HEK293 (cell line): ENCODE results near the gene MAP3K6.
A peak's percentile ranks its signal among the peaks of the same experiment; 100 is the strongest.

Experiments
- HOXA7 ChIP-seq: sonication (generic); formaldehyde crosslinking; IDR thresholded peaks from 2 replicates; pipeline ENCODE4 v1.8.1; 2022; ENCODE audit warnings: missing genetic modification reagents, borderline replicate concordance
- KLF8 ChIP-seq: fragments of 450-650 bp; formaldehyde crosslinking; IDR thresholded peaks from 2 replicates; pipeline ENCODE4 v1.5.1; 2016; ENCODE audit warnings: missing biosample characterization, missing genetic modification characterization
- KLF9 ChIP-seq: fragments of 450-650 bp; formaldehyde crosslinking; IDR thresholded peaks from 2 replicates; pipeline ENCODE4 v1.5.1; 2016; ENCODE audit warnings: missing biosample characterization, missing genetic modification characterization, low read depth
- PATZ1 ChIP-seq: fragments of 450-650 bp; formaldehyde crosslinking; IDR thresholded peaks from 2 replicates; pipeline ENCODE4 v1.5.1; 2016; ENCODE audit warnings: missing biosample characterization, missing genetic modification characterization
- PRDM4 ChIP-seq: fragments of 450-650 bp; formaldehyde crosslinking; IDR thresholded peaks from 2 replicates; pipeline ENCODE4 v1.5.1; 2017; ENCODE audit warnings: missing biosample characterization, missing genetic modification characterization
- PRDM6 ChIP-seq: fragments of 450-650 bp; formaldehyde crosslinking; IDR thresholded peaks from 2 replicates; pipeline ENCODE4 v1.5.1; 2017; ENCODE audit warnings: missing biosample characterization, missing genetic modification characterization
- YY2 ChIP-seq: fragments of 450-650 bp; formaldehyde crosslinking; IDR thresholded peaks from 2 replicates; pipeline ENCODE4 v1.5.1; 2016; ENCODE audit warnings: missing biosample characterization, missing genetic modification characterization
- ZBTB20 ChIP-seq: fragments of 450-650 bp; formaldehyde crosslinking; IDR thresholded peaks from 2 replicates; pipeline ENCODE4 v1.5.1; 2016; ENCODE audit warnings: missing biosample characterization, missing genetic modification characterization
- ZBTB48 ChIP-seq: fragments of 450-650 bp; formaldehyde crosslinking; IDR thresholded peaks from 2 replicates; pipeline ENCODE4 v1.5.1; 2016; ENCODE audit warnings: missing biosample characterization, missing genetic modification characterization
- ZFP3 ChIP-seq: fragments of 450-650 bp; formaldehyde crosslinking; IDR thresholded peaks from 2 replicates; pipeline ENCODE4 v1.5.1; 2016; ENCODE audit warnings: low read depth, missing biosample characterization, missing genetic modification characterization
- ZFP37 ChIP-seq: fragments of 450-650 bp; formaldehyde crosslinking; IDR thresholded peaks from 2 replicates; pipeline ENCODE4 v1.5.1; 2016; ENCODE audit warnings: missing biosample characterization, missing genetic modification characterization
- ZIC2 ChIP-seq: fragments of 450-650 bp; formaldehyde crosslinking; IDR thresholded peaks from 2 replicates; pipeline ENCODE4 v1.5.1; 2016; ENCODE audit warnings: missing biosample characterization, missing genetic modification characterization
- ZNF169 ChIP-seq: fragments of 450-650 bp; formaldehyde crosslinking; IDR thresholded peaks from 2 replicates; pipeline ENCODE4 v1.5.1; 2016; ENCODE audit warnings: missing biosample characterization, missing genetic modification characterization
- ZNF214 ChIP-seq: fragments of 450-650 bp; formaldehyde crosslinking; IDR thresholded peaks from 2 replicates; pipeline ENCODE4 v1.5.1; 2017; ENCODE audit warnings: missing biosample characterization, mild to moderate bottlenecking, missing genetic modification characterization, borderline replicate concordance
- ZNF23 ChIP-seq: fragments of 450-650 bp; formaldehyde crosslinking; IDR thresholded peaks from 2 replicates; pipeline ENCODE4 v1.5.1; 2016; ENCODE audit warnings: missing biosample characterization, missing genetic modification characterization, borderline replicate concordance
- ZNF24 ChIP-seq: fragments of 450-650 bp; formaldehyde crosslinking; IDR thresholded peaks from 2 replicates; pipeline ENCODE4 v1.5.1; 2016; ENCODE audit warnings: missing biosample characterization, missing genetic modification characterization
- ZNF292 ChIP-seq: fragments of 450-650 bp; formaldehyde crosslinking; IDR thresholded peaks from 2 replicates; pipeline ENCODE4 v1.5.1; 2016; ENCODE audit warnings: low read depth, missing biosample characterization, missing genetic modification characterization, borderline replicate concordance
- ZNF366 ChIP-seq: fragments of 450-650 bp; formaldehyde crosslinking; conservative IDR thresholded peaks from 2 replicates; pipeline ENCODE4 v1.5.1; 2016; ENCODE audit warnings: missing biosample characterization, missing genetic modification characterization
- ZNF398 ChIP-seq: fragments of 450-650 bp; formaldehyde crosslinking; IDR thresholded peaks from 2 replicates; pipeline ENCODE4 v1.5.1; 2017; ENCODE audit warnings: missing biosample characterization, missing genetic modification characterization
- ZNF404 ChIP-seq: fragments of 450-650 bp; formaldehyde crosslinking; IDR thresholded peaks from 2 replicates; pipeline ENCODE4 v1.5.1; 2017; ENCODE audit warnings: missing biosample characterization, missing genetic modification characterization
- ZNF501 ChIP-seq: fragments of 450-650 bp; formaldehyde crosslinking; IDR thresholded peaks from 2 replicates; pipeline ENCODE4 v1.5.1; 2016; ENCODE audit warnings: missing biosample characterization, missing genetic modification characterization
- ZNF561 ChIP-seq: fragments of 450-650 bp; IDR thresholded peaks from 2 replicates; pipeline ENCODE4 v1.5.1; 2018; ENCODE audit warnings: missing biosample characterization, missing genetic modification characterization, borderline replicate concordance
- ZNF624 ChIP-seq: fragments of 450-650 bp; formaldehyde crosslinking; IDR thresholded peaks from 2 replicates; pipeline ENCODE4 v1.5.1; 2017; ENCODE audit warnings: missing biosample characterization, missing genetic modification characterization
- ZNF626 ChIP-seq: fragments of 450-650 bp; sonication (Bioruptor Pico); formaldehyde crosslinking; IDR thresholded peaks from 2 replicates; pipeline ENCODE4 v1.5.1; 2018; ENCODE audit warnings: missing biosample characterization, missing genetic modification characterization, inconsistent platforms
- ZNF658 ChIP-seq: fragments of 450-650 bp; formaldehyde crosslinking; IDR thresholded peaks from 2 replicates; pipeline ENCODE4; 2016; ENCODE audit warnings: missing biosample characterization, missing genetic modification characterization
- ZNF660 ChIP-seq: fragments of 450-650 bp; IDR thresholded peaks from 2 replicates; pipeline ENCODE4 v1.5.1; 2018; ENCODE audit warnings: missing biosample characterization, mild to moderate bottlenecking, missing genetic modification characterization
- ZNF76 ChIP-seq: fragments of 450-650 bp; formaldehyde crosslinking; IDR thresholded peaks from 2 replicates; pipeline ENCODE4; 2016; ENCODE audit warnings: low read depth, missing biosample characterization, missing genetic modification characterization, borderline replicate concordance
- TF ChIP-seq, protein P1 (sequence below): fragments of 450-650 bp; formaldehyde crosslinking; IDR thresholded peaks from 2 replicates; pipeline ENCODE4 v1.5.1; 2016; ENCODE audit warnings: missing biosample characterization, missing genetic modification characterization
- TF ChIP-seq, protein P2 (sequence below): IDR thresholded peaks from 2 replicates; pipeline ENCODE4 v1.6.1; 2011; ENCODE audit warnings: mild to moderate bottlenecking, low read depth, low read length, borderline replicate concordance

MAP3K6 gene

GRCh38 chr1:27367160-27367650 lies 444 bp upstream of the MAP3K6 start (continued):
- TF ChIP-seq ZNF398 (tag by site-specific recombination) (no peak), ZIC2 (tag by site-specific recombination) (peak; percentile 89), ZNF366 (tag by site-specific recombination) (0 out of 2 replicates have a peak, but pooled peaks have one; percentile 4), ZNF624 (tag by site-specific recombination) (no peak), ZBTB20 (tag by site-specific recombination) (peak; percentile 14), PATZ1 (tag by site-specific recombination) (no peak), ZFP37 (no peak), ZNF214 (tag by site-specific recombination) (no peak), ZBTB48 (tag by site-specific recombination) (0 out of 2 replicates have a peak, but pooled peaks have one; percentile 12), ZNF658 (tag by site-specific recombination) (no peak), ZNF24 (tag by site-specific recombination) (no peak; the same call in 1 of the 2 replicates), PRDM6 (tag by site-specific recombination) (no peak), PRDM4 (tag by site-specific recombination) (no peak), ZNF561 (0 out of 2 replicates have a peak, but pooled peaks have one; percentile 15), ZNF626 (tag by site-specific recombination) (no peak), ZNF501 (tag by site-specific recombination) (0 out of 2 replicates have a peak, but pooled peaks have one; percentile 17), ZNF169 (tag by site-specific recombination) (no peak), KLF9 (tag by site-specific recombination) (no peak), YY2 (tag by site-specific recombination) (no peak), ZNF76 (no peak), ZNF292 (tag by site-specific recombination) (no peak), KLF8 (tag by site-specific recombination) (no peak), HOXA7 (no peak), ZNF23 (tag by site-specific recombination) (no peak), ZFP3 (tag by site-specific recombination) (no peak), ZNF404 (tag by site-specific recombination) (no peak), ZNF660 (no peak)
- TF ChIP-seq, protein P1, sequence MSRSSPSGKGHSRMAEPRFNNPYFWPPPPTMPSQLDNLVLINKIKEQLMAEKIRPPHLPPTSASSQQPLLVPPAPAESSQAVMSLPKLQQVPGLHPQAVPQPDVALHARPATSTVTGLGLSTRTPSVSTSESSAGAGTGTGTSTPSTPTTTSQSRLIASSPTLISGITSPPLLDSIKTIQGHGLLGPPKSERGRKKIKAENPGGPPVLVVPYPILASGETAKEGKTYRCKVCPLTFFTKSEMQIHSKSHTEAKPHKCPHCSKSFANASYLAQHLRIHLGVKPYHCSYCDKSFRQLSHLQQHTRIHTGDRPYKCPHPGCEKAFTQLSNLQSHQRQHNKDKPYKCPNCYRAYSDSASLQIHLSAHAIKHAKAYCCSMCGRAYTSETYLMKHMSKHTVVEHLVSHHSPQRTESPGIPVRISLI, result no peak
- TF ChIP-seq, protein P2, sequence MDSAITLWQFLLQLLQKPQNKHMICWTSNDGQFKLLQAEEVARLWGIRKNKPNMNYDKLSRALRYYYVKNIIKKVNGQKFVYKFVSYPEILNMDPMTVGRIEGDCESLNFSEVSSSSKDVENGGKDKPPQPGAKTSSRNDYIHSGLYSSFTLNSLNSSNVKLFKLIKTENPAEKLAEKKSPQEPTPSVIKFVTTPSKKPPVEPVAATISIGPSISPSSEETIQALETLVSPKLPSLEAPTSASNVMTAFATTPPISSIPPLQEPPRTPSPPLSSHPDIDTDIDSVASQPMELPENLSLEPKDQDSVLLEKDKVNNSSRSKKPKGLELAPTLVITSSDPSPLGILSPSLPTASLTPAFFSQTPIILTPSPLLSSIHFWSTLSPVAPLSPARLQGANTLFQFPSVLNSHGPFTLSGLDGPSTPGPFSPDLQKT, result no peak
